Mammary epithelial cell (primary cell): Measurements from ENCODE around the gene TLR5.

ENCODE experiments used
- EZH2 ChIP-seq: IDR thresholded peaks from 2 replicates; pipeline ENCODE4 v1.6.1; 2012; ENCODE audit warnings: low read length, inconsistent platforms, borderline replicate concordance
- TF ChIP-seq, protein P1 (sequence below), 2 donors: IDR thresholded peaks in 1 of 2; conservative IDR thresholded peaks in 1 of 2; 2 replicates each; pipeline ENCODE4 v1.5.1; 2011 to 2012; ENCODE audit warnings: inconsistent platforms in 2 of 2, low read length in 2 of 2, mild to moderate bottlenecking in 2 of 2, control low read depth in 1 of 2, low read depth in 1 of 2; ENCODE audit not compliant: insufficient read depth in 1 of 2; ENCODE audit errors: extremely low read depth in 1 of 2

DNA sequence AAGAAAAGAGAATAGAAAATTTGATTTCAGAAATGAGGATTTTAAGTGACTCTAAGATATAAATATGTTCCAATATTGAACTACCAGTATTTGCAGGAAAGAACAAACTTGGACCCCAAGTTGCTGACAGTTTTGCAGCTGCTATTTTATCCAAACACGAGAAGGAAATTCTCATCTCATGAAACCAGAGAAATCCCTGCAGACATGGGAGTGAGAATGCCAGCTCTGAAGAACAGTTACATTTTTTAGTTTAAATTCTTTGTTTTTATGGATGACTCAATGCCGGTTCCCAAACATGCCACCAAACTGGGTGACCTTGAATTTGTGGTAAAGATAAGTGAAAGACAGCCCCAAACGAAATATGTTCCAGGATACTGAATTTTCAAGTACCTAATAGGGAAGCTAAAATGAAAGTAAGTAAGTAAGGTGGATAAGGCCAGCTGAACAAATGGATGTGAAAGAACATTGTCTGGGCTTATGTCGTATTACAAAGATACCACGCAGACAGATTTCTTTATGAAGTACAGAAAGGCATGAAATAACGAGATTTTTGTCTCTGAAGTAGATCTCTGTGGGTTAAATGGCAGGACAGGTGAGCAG is 19.9 kb downstream of the TLR5 start:
- TF ChIP-seq, protein P1, sequence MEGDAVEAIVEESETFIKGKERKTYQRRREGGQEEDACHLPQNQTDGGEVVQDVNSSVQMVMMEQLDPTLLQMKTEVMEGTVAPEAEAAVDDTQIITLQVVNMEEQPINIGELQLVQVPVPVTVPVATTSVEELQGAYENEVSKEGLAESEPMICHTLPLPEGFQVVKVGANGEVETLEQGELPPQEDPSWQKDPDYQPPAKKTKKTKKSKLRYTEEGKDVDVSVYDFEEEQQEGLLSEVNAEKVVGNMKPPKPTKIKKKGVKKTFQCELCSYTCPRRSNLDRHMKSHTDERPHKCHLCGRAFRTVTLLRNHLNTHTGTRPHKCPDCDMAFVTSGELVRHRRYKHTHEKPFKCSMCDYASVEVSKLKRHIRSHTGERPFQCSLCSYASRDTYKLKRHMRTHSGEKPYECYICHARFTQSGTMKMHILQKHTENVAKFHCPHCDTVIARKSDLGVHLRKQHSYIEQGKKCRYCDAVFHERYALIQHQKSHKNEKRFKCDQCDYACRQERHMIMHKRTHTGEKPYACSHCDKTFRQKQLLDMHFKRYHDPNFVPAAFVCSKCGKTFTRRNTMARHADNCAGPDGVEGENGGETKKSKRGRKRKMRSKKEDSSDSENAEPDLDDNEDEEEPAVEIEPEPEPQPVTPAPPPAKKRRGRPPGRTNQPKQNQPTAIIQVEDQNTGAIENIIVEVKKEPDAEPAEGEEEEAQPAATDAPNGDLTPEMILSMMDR (conservative IDR thresholded peaks at IDR 0.05 in 1 of 2, IDR thresholded peaks at IDR 0.05 in 1 of 2; ENCODE audit: extremely low read depth in 1 of 2, insufficient read depth in 1 of 2, low read depth in 1 of 2, low read length in 2 of 2), result no peak
- no peak for TF ChIP-seq EZH2
